Measurements from ENCODE around the gene ACSL6.

Gene ACSL6

GRCh38 chr5:132000241-132000490 is 11.3 kb downstream of the ACSL6 start:
- DNase-seq (ENCODE audit: low read depth in 3 of 3, low spot score in 1 of 3): no peak

- no peak for DNase-seq (ENCODE audit: low read depth in 3 of 3, low spot score in 1 of 3)
Measured at GRCh38 chr5:131999441-132000240, 11.8 kb downstream of the ACSL6 start.

DNA sequence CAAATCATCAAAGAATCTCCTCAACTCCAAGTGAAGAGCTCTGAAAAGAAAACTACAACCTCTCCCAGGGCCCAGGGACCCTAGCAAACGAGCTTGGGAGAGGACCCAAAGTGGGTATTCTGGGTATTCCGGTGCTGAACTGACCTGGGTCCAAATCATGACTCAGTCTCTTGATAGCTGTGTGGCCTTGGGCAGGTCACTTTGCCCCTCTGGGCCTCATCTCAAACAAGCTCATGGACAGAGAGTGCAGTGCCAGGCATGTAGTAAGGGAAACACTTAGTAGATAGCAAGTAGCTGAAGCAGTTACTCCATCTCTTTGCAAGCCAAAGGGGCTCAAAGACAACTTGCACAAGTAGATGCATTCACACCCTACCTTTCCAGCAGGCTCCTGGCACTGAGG is 12.4 kb downstream of the ACSL6 start:
- no peak for DNase-seq (ENCODE audit: low read depth in 3 of 3, low spot score in 1 of 3)

DNA sequence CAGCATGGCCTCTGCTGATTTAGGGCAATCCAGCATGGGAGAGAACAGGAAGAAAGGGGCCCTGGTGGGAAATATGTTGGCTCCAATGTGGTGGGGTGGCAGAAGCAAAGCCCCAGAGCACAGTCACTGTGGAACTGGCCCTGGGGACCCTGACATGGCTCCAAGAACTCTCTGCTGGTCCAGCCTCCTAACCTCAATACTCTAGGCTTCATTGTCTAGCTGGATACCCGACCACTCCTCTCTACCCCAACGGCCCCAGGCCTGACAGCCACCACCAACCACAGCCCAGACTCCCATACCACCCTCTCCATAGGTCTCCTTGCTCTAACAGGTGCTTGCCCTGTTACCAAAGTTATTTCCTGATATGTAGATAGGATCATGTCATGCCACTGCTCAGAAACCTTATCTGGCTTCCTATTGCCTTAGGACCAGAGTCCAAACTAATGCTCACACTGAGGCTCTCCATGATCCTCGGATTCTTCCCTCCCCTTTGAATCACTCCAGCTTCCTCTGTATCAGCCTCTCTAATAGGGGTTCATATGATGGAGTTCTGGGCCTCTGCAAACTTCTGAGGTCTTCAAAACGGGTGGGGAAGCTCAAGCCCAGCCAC is 12.9 kb downstream of the ACSL6 start:
- no peak for DNase-seq (ENCODE audit: low read depth in 3 of 3, low spot score in 1 of 3)

DNA sequence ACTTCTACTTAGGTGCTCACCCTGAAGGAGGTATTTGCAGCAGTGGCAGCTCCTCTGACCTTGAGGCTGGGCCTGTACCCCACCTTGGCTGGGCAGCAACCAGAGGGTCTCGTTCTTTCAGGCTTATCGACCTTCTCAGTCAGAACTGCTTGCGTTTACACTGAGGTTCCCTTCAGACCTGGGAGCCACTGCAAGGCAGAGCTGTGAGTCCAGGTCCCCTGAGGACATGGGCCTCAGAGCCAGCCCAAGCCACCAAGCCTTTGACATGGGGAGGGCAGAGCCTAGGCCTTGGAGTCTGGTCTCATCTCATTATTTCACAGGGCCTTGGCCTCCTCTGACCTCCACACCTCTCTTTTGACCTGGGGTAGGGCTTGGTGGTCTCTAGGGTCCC is 13.7 kb downstream of the ACSL6 start:
- DNase-seq (ENCODE audit: low read depth in 3 of 3, low spot score in 1 of 3): no peak

DNA sequence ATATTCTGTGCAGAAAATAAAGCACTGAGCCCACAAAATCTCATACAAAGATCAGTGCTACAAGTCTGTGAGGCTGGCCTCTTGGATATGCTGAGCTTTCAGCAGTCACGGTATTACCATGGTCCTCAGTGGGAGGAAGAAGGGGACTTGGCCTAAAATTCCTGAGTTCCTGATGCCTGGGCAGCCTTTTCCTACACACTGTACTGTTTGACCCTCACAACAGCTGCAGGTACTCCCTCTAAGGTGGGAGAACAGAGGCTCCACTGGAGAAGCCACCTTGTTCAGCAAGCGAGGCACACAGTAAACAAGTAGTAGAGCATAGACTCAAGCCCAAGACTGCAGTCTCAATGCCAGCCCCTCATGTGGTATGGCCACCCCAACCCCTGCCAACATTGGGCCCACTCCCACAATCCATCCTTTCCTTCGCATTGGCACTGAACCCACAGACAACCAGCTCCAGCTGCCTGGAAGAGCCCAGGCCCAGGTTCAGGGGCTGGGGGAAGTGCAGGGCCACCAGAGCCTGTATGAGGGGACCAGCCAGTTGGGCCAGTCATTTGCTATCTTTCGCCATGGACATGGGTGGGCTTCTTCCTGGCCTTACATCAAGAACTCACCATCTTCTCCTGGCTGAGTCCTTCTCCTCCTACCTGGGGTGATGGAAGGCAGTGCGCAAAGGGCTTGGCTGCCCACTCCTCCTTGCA is 14.3 kb downstream of the ACSL6 start:
- DNase-seq (ENCODE audit: low read depth in 3 of 3, low spot score in 1 of 3): no peak

DNA sequence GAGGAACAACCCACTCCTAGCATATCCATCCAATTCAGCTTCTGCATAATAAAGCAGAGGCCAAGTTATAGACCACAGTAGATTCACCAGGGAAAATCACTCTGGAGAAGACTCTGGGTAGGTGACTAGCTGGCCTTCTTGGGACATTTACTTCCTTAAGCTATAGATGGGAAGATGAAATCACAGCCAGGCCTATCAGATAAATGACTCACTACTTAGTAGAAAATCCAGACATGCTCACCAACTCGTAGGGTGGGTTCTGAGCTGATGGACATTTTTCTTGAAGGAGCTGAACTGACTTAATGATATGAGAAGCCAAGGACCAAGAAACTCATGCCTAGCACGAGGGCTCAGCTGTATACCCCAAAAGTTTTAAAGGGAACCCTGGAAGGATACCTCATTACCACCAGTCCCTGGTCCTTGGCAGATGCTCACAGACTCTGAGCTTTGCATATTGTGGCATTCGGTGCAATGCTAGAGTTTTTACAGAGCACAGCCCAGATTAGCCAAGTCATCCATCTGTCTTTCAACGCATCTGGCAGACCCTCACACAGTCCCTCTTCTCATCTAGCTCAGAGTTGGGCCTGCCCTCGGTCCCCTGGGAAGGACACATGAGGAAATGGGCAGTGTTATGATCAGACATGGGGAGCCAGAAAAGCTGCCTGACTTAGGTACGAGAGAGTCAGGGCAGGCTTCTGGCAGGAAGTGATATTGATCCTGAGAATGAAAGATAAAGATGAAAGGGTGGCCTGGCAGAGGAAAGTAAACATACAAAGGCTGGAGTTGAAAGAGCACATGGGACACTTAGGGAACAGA is 15.0 kb downstream of the ACSL6 start:
- DNase-seq (ENCODE audit: low read depth in 3 of 3, low spot score in 1 of 3): no peak

GRCh38 chr5:131994533-131995226 is 16.8 kb downstream of the ACSL6 start:
- no peak for DNase-seq (ENCODE audit: low read depth in 3 of 3, low spot score in 1 of 3)

DNA sequence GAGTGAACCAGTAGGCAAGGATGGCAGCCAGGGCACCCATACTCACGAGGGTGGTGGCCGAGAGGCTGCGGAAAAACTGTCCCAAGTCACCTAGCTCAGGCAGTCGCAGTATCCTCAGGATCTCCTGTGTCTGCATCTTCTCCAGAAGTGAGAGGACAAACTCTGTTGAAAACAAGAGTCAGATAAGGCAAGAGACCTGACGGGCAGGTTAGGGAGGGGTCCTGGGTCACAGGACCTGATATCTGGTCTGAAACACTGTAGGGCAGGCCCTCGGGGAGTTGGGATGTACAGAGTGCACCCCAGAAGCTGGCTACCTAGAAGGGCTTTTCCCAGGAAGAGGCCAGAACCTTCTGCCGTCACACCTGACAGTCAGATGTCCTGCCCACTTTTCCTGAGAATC is 17.4 kb downstream of the ACSL6 start:
- no peak for DNase-seq (ENCODE audit: low read depth in 3 of 3, low spot score in 1 of 3)

GRCh38 chr5:131993676-131994075 is 17.8 kb downstream of the ACSL6 start:
- no peak for DNase-seq (ENCODE audit: low read depth in 3 of 3, low spot score in 1 of 3)

DNA sequence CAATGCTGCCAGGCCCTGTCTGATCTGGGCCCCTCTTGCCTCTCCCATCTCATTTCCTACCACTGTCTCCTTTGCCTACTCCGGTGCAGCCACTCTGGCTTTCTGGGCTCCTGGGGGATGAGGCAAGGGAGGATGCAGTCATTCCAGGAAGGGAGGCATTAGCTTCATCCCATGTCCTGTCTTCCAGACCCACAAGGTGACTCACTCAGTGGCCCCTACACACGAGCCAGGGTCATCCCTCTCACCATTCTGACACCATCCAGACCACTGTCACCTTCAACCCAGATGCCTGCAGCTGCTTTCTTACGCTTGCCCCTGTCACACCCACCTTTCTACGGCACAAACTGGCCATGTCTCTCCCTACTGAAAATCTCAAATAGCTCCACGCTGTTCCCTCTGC is 19.1 kb downstream of the ACSL6 start:
- no peak for DNase-seq (ENCODE audit: low read depth in 3 of 3, low spot score in 1 of 3)

GRCh38 chr5:131991593-131992324 is 19.7 kb downstream of the ACSL6 start:
- no peak for DNase-seq (ENCODE audit: low read depth in 3 of 3, low spot score in 1 of 3)

DNA sequence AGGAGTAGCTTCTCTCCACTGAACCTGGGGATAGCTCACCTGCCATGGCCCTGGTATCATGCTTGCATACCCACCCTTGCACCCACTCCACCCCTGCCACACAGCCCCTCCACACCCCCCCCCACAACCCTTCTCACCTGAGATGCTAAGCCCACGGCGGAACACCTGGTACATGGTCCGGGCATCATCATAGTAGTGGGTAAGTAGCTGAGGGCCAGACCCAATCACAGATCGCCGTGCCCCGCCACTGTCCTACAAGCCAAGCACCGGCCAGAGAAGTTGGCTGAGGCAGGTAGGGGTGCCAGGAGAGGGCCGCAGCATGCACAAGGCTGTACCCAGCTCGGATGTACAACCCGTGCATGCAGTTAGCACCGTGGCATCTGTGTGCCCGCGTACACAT is 20.7 kb downstream of the ACSL6 start:
- no peak for DNase-seq (ENCODE audit: low read depth in 3 of 3, low spot score in 1 of 3)

- DNase-seq (ENCODE audit: low read depth in 3 of 3, low spot score in 1 of 3): no peak
Measured at GRCh38 chr5:131988601-131989000, 22.9 kb downstream of the ACSL6 start.

DNA sequence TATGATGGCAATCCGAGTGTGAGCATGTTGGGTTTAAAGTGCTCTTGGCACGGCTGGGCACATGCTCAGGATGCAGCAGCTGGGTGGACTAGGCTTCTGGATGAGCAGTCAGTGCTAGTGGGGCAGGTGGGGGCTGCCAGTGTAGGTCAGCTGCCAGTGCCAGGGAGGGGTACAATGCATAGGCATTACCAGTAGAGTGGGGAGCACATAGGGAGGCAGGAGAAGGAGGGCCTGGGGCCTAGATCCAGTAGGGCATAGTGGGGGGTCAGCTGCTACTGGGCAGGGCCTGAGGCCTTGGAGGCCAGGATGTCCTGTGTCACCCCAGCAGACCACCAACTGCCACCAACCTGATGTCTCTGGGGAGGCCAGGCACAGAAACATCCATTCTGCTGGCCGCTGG is 24.2 kb downstream of the ACSL6 start:
- no peak for DNase-seq (ENCODE audit: low read depth in 3 of 3, low spot score in 1 of 3)

GRCh38 chr5:131986161-131986912 is 25.1 kb downstream of the ACSL6 start:
- no peak for DNase-seq (ENCODE audit: low read depth in 3 of 3, low spot score in 1 of 3)

DNA sequence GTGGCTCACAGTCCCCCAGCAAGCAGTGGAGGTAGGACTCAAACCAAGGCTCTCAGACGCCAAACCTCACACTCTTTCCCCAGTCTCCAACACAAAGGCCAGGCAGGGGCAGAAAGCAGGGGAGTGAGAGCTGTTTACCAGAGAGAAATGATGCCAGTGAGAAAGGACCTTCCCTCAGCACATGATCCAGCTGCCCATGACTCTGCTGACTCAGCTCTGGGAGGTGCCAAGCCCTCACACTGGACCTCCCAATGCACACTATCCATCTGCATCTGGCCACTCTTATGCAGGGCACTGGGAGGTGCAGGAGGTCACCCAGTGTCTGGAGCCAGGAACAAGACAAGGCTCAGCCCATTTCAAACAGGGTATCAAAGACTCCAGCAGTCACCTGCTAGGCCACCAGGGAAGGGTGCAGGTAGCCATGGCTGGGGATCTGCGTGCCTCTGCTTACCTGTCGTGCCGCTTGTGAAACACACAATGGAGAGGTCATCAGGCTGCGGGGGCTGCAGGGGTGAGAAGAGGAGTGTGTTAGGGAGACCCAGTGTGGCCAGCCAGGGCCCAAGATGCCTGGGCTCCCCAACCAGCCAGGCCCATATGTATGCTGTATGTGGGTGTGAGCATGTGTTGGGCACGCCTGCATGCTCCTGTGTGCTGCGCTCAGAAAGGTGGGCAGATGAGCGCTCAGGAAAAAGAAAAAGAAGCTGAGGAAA is 26.3 kb downstream of the ACSL6 start:
- DNase-seq (ENCODE audit: low read depth in 3 of 3, low spot score in 1 of 3): no peak

GRCh38 chr5:131983244-131983771 is 28.1 kb downstream of the ACSL6 start:
- DNase-seq (ENCODE audit: low read depth in 3 of 3, low spot score in 1 of 3): no peak

- no peak for DNase-seq (ENCODE audit: low read depth in 3 of 3, low spot score in 1 of 3)
Measured at GRCh38 chr5:131981516-131981915, 29.9 kb downstream of the ACSL6 start.
